GM19043 (cell line): ENCODE results near the gene FBXL7.

ENCODE experiments used
- ATAC-seq: cut with Tn5 transposase; IDR thresholded peaks from one replicate; pipeline ENCODE4 v1.9.1; 2021; ENCODE audit warnings: low read depth; ENCODE audit not compliant: unreplicated experiment

The FBXL7 gene

DNA sequence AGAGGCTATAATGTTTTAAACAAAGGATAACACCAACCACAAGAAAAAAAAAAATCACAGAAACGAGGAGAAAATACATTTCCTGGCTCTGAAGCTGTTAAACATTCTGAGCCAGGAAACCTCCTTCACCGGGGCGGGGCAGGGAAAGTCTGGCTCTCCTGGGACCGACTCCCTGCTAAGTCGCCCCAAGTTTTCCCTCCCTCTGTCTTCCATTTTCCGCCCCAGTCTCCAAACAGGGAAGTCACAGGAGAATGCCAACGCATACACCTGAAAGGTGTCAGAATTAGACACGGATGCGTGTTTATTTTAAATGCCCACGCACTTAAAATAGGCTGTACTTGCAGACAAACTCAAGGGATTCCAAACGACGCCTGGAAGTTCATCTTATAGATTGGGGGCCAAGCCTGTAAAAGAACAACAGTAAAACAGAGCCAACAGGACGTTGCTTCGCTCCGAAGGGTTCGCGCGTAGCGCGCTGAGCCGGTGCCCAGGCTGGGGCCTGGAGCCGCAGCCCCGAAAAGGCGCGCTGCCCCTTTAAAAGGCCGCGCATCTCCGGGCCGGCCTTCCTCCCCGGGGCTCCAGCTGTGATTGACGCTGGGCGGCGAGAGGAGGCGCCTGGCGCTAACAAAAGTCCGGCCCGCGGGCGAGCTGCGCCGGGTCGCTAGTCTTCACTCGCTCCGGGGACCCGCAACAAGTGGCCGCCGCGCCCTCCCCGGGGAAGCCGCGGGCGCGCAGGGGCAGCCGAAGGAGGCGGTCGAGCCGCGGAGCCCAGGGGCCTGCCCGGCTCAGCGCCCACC is at the start of gene FBXL7:
Gene FBXL7, plus strand, starts transcription at position 653 of the 797 bp plus-strand sequence.
- ATAC-seq = no peak

DNA sequence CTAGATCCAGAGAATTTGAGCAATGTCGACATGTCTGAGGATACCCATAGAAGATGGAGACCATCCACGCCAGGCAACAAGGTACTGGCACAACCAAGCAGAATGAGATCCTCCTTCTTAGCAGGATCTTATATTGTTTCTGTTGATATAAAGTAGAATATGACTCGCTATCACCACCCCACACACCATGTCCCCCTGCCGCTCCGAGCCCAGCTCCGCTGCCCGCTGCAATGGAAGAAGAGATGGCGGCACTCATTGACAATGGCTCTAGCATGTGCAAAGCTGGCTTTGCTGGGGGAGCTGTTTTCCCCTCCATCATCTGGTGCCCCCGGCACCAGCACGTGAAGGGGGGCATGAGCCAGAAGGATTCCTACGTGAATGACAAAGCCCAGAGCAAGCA is 49.5 kb upstream of the FBXL7 start:
- ATAC-seq = no peak

DNA sequence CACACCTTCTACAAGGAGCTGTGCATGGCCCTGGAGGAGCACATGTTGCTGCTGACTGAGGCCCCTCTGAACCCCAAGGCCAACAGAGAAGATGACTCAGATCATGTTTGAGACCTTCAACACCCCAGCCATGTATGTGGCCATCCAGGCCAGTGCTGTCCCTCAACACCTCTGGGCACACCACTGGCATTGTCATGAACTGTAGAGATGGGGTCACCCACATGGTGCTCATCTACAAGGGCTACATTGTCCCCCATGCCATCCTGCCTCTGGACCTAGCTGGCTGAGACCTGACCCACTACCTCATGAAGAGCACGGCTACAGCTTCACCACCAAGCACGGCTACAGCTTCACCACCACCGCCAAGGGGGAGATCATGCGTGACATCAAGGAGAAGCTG is 49.0 kb upstream of the FBXL7 start:
- no peak for ATAC-seq

DNA sequence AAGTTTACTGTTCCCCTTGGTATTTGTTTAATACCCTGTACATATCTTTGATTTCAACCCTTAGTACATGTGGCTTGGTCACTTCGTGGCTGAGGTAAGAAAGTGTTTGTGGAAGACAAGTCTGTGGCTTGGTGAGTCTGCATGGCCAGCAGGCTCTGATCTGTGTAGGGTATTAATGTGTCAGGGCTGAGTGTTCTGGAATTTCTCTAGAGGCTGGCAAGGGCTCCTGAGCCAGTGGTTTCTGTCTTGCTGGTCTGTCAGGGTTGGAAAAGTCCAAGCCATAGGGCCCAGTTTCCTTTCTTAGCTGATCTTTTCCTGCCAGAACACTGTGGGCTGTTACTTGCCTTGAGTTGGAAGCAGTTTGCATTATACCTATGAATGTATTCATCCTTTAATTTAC is 48.0 kb upstream of the FBXL7 start:
- ATAC-seq = no peak

DNA sequence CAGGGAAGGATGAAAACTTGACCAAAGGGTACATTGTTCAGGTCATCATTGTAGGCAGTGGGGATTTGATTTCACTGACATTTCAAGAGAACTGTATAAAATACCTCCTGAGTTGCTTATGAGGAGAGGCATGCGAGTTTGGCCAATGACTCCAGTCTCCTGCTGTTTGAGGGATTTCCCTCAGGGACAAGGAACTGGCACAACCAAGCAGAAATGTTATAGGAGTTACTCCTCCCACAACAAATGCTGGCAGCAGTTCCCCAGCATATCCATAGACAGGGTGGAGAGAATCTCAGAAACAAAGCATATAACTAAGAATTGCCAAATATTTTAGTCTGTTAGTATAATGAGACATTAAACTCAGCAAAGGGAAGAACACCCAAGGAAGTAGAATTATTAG is 47.2 kb upstream of the FBXL7 start:
- ATAC-seq = no peak

DNA sequence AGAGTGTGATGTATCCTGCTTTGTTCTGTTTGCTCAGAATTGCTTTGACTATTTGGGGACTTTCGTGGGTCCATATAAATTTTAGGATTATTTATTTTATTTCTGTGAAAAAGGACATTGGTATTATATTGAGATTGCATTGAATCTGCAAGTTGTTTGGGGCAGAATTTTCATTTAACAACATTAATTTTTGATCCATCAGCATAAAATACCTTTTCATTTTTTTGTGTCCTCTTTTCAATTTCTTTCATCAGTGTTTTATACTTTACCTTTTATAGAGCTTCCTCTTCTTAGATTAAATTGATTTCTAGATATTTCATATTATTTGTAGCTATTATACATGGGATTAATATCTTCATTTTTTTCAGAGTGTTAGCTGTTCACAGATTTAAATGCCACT is 40.8 kb upstream of the FBXL7 start:
- no peak for ATAC-seq

DNA sequence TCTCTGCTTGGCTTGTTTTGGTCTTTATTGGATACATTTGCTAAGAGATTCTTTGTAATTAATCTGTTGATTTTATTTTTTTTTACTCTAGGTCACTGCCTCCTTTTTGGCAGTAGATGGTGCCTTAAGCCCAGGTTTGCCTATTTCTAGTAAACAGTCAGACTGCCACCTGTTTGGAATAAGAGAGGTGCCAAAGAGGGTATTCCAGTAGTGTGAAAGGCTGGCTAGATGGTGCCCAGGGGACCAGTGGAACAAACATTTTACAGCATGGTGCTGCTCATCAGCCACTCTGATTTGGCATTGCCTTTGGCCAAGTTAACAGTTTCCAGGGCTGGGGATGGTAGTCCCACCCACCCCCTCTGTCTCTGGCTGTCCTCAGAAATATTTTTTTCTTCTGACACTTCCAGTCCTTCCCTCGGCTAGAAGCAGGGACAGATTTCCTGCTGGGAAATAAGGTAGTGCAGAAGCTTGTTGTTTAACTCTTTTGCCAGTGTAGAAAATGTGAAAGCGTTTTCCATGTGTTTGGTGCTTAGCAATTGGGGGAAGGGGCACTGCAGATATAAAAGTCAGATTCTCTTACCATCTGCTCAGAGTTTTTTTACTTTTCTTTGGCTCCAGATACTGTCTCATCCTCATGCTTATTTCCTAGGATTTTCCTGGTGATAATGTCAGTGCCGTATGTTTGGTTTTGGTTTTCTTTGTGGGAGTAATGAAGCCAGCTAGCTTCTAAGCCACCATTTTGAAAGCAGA is 36.6 kb upstream of the FBXL7 start:
- no peak for ATAC-seq

DNA sequence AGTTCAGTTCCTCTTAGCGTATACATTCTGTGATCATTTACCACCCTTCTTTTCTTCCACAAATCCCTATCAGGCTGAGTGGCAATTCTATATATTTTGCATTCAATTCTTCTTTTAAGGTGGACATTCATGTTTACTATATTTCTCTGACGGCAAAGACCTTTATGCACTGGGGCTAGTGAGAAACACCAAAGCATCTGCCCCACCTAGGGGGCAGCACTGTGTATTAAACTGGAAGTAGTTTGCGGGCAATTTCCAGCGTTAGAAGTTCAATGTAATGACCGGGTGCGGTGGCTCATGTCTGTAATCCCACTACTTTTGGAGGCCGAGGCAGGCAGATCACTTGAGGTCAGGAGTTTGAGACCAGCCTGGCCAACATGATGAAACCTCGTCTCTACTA is 27.9 kb upstream of the FBXL7 start:
- no peak for ATAC-seq

DNA sequence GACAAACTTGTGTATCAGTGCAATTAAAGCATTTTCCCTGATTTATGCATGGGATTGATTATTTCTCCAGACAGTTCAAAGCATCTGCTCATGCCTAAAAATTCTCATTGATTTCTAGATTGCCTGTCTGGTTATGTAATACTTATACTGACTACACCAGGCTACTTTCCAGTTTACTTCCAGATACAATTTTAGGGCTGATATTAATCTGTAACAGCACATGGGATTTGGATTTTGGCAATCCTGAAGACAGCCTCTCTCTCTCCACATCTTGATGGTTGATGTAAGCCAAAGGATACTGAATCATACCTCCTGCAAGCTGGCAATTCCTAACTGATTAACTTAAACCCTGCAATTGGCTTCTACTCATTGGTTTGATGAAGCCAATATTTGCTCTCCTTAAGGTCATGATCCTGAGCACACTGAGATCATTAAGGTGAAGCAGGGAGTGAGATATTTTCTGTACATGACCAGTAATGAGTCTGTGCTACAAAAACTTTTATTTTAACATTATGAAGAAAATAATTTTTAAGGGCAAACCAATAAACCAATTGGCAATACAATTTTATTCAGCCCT is 25.7 kb upstream of the FBXL7 start:
- no peak for ATAC-seq

DNA sequence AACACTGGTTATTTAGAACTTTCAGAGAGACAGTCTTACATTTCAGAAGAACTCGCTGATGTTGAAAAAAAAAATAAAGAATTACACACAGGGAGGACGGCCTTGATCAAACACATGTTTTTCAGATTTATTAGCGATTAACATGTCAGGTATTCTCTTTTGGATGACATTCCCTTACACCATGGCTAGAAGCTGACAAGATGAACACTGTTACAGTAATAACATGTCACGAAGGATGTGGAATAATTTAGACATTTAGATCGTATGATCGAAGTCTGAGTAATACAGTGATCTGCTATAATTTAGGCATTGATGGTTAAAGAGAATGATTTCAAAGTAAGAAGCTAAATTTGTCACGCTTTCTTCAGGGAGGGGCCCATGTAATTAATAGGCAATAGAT is 24.6 kb upstream of the FBXL7 start:
- no peak for ATAC-seq

DNA sequence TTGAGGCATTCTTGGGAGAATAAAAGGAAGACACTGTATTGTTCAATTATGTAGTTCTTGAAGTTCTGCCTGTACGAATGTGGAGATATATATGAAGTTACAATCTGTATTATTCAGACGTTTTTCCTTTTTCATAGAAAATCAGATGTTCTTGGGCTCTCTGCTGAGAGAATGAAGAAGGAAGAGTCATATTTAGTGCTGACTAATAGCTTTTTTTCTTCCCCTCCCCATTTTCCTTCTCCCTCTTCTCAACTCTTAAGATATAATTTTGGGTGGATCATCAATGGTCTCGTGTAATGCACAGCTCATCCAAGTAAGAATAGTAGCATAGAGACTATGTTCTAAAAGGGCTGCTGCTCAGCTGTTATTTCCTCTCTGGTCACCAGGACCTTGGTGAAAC is 23.0 kb upstream of the FBXL7 start:
- no peak for ATAC-seq

DNA sequence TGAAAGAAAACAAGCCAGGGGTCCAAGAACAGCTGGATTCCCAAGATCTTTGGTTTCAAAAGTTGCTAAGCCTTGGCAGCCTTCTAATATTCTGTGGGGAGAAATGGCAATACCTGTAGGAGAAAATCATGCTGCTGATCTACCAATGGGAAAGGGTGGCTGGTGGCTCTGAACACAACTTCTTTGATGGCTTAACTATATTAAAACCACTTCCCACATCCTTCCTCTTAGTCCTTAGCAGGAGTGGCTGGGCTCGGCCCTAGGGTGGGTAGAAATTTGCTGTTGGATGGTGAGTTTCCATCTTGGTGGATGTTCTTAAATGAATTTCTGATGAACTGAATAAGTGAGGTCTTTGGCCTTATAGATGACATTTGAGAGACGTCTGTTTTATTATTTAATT is 19.5 kb upstream of the FBXL7 start:
- no peak for ATAC-seq

DNA sequence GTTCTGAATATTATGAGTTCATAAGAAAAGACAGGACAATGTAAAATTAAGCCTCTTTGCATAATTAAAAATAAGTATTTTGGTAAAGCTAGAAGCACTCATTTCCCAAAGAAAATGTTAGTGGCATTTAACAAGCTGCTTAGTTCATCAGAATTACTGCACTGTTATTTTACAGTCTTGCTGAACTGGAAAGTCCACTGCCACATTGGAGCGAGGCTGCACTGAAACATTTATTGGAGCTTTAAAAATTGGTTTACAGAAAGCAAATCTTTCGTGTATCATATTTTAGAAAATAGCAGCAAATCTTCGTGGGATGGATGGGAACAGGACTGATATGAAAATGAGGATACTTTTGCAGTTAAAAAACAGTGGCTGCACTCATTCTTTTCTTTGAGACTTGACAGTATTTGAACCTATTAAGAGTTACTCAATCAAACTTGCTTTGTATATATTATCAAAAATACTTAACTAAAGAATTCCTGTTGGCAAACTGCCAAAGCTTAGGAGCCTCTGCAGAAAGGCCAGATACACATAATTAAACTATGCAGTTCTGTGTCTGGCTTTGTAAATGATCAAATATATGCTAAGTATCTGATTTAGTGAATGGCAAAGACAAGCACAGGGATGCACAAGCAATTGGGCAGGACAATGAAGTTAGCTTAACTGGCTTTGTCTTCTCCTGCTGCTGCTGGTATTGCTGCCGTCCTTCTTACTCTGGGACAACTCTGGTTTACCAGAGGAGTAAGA is 16.5 kb upstream of the FBXL7 start:
- no peak for ATAC-seq

DNA sequence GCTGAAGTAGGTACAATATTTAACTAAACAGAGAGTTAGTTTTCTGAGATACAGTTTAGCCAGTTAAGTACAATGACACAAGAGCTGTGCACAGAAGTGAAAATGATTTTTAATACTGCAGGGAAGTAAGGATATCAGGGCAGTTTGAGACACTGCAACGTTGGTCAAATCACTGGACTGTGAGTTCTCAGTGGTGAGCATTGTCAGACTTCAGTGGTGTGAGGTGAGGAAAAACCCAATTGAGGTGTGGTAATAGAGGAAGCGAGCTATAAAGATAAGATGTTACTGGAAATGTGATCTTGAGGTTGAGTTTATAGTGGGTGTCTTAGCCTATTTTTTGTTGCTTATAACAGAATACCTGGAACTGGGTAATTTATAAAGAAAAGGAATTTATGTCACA is 12.8 kb upstream of the FBXL7 start:
- ATAC-seq = no peak

DNA sequence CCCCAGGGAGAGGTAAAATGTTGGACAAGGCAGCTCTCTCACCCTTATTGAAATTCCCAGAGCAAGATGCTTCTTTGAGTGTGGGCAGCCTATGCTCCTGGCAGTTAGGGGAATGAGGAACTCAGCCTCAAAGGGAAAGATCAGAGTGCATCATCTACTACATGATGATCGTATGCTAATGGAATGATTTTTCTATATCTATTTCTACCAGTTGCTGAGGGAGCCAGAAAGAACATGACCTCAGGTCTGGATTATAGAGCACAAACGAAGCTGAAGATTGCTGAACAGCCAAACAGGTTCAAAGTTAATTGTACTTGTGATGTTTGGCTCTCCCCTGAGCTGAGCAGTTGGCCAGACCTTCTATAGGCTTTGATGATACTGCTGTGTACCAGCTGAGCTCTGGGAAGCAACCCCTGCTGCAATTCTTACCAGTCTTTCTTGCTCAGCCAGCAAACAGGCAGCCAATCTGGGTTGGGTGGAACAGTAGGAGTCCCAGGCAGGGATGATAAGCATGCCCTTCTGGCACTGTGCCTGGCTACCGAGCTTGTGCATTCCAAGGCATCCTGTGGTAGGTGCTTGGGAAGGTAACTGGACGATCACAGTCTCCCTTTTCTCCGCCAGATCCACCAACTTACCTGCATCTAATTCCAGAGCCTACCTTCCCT is 10.3 kb upstream of the FBXL7 start:
- ATAC-seq = no peak

DNA sequence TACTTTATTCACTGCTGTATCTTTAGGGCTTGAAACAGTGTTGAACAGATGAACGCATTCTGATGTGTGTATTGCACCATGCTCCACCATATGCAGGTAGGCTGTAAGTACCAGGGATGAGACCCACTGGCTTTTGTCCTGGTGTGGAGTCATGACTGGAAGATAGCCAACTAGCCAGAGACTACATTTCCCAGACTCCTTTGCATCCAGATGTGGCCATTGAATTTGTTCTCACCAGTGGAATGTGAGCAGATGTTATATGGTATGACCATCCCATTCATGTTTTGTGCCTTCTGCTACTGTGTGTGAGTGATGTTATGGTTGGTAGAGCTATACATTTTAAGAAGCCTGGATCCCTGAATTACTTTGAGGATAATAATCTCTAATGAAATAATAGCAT is 7.4 kb upstream of the FBXL7 start:
- no peak for ATAC-seq

DNA sequence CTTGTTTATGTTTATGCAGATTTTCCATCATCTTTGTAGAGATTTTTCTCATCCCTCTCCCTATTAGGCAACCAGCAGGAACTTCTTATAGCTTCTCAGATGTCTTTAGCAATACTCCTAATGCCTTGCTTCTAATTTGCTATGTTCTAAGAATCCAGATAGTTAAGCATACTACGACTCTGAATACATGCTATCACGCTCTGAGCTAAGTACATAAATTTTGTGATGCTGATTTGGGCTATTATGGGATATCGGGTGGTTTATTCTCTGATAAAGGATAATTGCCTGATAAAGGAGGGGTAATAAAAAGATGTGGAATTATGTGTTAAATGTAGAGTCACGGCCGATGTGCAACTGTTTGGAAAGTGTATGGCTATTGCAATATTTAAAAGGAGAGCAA is 6.5 kb upstream of the FBXL7 start:
- no peak for ATAC-seq

DNA sequence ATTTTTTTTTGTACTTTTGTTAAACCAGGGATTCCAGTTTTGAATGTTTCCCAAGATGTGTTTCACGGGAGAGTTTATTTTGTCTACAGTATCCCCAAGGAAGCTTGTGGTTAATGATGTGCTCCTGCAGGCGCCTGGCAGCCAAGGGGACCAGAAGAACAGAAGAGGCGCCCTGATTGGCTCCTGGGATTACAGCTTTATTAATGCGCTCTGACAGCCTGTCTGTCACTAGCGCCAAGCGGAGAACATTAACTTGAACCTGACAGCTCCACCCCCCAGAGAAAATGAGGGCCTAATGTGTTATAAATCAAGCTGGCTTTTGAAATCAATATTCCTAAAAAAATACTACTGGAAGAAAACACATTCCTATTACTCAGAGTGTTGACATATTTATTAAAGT is 5.0 kb upstream of the FBXL7 start:
- no peak for ATAC-seq

DNA sequence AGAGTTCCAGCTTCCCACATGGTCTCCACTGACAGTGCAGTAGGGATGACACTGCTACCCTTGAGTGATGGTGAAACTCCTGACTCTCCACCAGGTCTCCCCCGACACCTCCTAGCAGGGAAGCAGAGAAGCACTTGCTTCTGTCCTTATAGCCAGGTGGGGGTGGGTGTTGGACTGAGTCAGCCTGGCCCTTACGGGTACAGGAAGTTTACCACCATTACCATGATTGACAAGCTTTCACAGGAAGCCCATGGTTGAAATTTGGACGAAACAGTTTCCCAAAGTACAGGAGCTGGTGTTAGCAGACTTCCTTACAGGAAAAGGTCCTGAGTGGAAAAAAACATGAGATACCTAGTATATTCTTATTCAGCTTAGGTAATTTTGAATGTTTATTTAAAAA is 3.1 kb upstream of the FBXL7 start:
- no peak for ATAC-seq

DNA sequence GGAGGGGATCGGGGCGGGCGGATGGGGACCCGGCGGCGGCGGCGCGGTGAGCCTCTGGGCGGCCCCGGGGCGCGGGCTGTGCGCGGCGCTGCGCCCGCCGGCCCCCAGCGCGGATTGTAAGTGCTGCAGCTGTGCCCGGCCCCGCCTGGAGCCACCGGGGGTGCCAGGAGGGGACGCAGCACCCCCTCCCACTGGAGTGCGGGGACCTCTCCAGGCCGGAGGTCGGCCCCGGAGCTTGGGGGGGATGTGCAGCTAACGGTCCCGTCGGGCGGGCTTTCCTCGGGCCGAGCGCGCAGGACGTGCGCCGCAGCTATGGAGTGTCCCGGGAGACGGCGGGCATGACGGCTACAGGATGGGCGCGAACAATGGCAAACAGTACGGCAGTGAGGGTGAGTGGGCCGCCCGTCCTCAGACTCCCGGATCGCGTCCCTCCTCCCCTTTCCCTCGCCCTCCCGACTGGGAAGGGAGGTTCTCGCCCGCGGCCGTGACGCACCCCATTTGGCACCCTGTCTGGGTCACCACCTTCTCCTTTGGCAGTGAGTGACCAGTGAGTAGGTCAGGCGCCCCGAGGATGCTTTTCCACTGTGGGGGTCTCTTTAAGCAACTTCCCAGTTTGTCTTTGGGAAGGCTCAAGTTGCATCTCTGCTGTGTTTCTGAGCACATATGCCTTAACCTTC is 483 bp downstream of the FBXL7 start:
- ATAC-seq = no peak
